SK-N-SH treated with all-trans-retinoic acid at 6 μM for 48 hours (cell line): ENCODE data around the gene TTC39B.

Experiments
- CSRNP3 ChIP-seq: fragments of 250-450 bp; sonication (Bioruptor Pico); IDR thresholded peaks from 2 replicates; pipeline ENCODE4 v1.5.1; 2021; ENCODE audit warnings: mild to moderate bottlenecking, moderate library complexity
- TF ChIP-seq, protein P1 (sequence below): fragments of 250-450 bp; sonication (Bioruptor Pico); IDR thresholded peaks from 2 replicates; pipeline ENCODE4 v1.5.1; 2020; ENCODE audit warnings: low read depth, mild to moderate bottlenecking, moderate library complexity
- TF ChIP-seq, protein P2 (sequence below): fragments of 250-450 bp; sonication (Bioruptor Pico); IDR thresholded peaks from 2 replicates; pipeline ENCODE4 v1.8.0; 2021; ENCODE audit warnings: low read depth, mild to moderate bottlenecking, moderate library complexity, borderline replicate concordance

- TF ChIP-seq, protein P1, sequence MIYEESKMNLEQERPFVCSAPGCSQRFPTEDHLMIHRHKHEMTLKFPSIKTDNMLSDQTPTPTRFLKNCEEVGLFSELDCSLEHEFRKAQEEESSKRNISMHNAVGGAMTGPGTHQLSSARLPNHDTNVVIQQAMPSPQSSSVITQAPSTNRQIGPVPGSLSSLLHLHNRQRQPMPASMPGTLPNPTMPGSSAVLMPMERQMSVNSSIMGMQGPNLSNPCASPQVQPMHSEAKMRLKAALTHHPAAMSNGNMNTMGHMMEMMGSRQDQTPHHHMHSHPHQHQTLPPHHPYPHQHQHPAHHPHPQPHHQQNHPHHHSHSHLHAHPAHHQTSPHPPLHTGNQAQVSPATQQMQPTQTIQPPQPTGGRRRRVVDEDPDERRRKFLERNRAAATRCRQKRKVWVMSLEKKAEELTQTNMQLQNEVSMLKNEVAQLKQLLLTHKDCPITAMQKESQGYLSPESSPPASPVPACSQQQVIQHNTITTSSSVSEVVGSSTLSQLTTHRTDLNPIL (CRISPR knock-in tag): no peak
- TF ChIP-seq, protein P2, sequence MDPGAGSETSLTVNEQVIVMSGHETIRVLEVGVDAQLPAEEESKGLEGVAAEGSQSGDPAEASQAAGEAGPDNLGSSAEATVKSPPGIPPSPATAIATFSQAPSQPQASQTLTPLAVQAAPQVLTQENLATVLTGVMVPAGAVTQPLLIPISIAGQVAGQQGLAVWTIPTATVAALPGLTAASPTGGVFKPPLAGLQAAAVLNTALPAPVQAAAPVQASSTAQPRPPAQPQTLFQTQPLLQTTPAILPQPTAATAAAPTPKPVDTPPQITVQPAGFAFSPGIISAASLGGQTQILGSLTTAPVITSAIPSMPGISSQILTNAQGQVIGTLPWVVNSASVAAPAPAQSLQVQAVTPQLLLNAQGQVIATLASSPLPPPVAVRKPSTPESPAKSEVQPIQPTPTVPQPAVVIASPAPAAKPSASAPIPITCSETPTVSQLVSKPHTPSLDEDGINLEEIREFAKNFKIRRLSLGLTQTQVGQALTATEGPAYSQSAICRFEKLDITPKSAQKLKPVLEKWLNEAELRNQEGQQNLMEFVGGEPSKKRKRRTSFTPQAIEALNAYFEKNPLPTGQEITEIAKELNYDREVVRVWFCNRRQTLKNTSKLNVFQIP (CRISPR knock-in tag): no peak
- no peak for TF ChIP-seq CSRNP3 (CRISPR knock-in tag)
These were observed 26.4 kb downstream of the TTC39B start for GRCh38 chr9:15280647-15281046.
